HEK293T (cell line): ENCODE results near the gene PRAMEF12.

ENCODE experiments used
- CTCF ChIA-PET: fragments of 350-600 bp; formaldehyde crosslinking; extraction: SDS; loops from one replicate; lab custom pipeline; 2021; ENCODE audit warnings: antibody characterized with exemption, inconsistent platforms; lab: Yijun Ruan, JAX
- POLR2A ChIA-PET: fragments of 350-600 bp; formaldehyde crosslinking; extraction: SDS; loops from one replicate; lab custom pipeline; 2020; ENCODE audit warnings: antibody characterized with exemption, inconsistent platforms; lab: Yijun Ruan, JAX
- DNase-seq: peaks from one replicate; pipeline ENCODE4 v3.0.0; 2012; ENCODE audit warnings: mixed read lengths; ENCODE audit errors: extremely low spot score
- ARNT ChIP-seq: fragments of 450-650 bp; IDR thresholded peaks from 2 replicates; pipeline ENCODE4 v1.6.1; 2017; ENCODE audit warnings: mild to moderate bottlenecking
- BHLHE40 ChIP-seq: fragments of 450-650 bp; IDR thresholded peaks from 2 replicates; pipeline ENCODE4 v1.6.1; 2016; ENCODE audit warnings: mild to moderate bottlenecking, moderate library complexity, borderline replicate concordance
- CTBP1 ChIP-seq: fragments of 450-650 bp; IDR thresholded peaks from 2 replicates; pipeline ENCODE4 v1.6.1; 2016; ENCODE audit warnings: borderline replicate concordance
- ELF4 ChIP-seq: fragments of 450-650 bp; IDR thresholded peaks from 2 replicates; pipeline ENCODE4 v1.6.1; 2017; ENCODE audit warnings: antibody characterized with exemption
- FOXA1 ChIP-seq: fragments of 450-650 bp; IDR thresholded peaks from 2 replicates; pipeline ENCODE4 v1.6.1; 2016; ENCODE audit warnings: mild to moderate bottlenecking
- FOXK2 ChIP-seq: fragments of 450-650 bp; IDR thresholded peaks from 2 replicates; pipeline ENCODE4 v1.6.1; 2016; ENCODE audit warnings: mild to moderate bottlenecking
- FOXM1 ChIP-seq: fragments of 450-650 bp; IDR thresholded peaks from 2 replicates; pipeline ENCODE4 v1.6.1; 2017; ENCODE audit warnings: mild to moderate bottlenecking, borderline replicate concordance
- HDGF ChIP-seq: fragments of 450-650 bp; IDR thresholded peaks from 2 replicates; pipeline ENCODE4 v1.6.1; 2017; ENCODE audit warnings: antibody characterized with exemption, borderline replicate concordance
- L3MBTL2 ChIP-seq: fragments of 450-650 bp; conservative IDR thresholded peaks from 2 replicates; pipeline ENCODE4 v1.6.1; 2016; ENCODE audit warnings: mild to moderate bottlenecking
- LEF1 ChIP-seq: fragments of 450-650 bp; IDR thresholded peaks from 2 replicates; pipeline ENCODE4 v1.6.1; 2017; ENCODE audit warnings: mild to moderate bottlenecking, borderline replicate concordance
- NFRKB ChIP-seq: fragments of 450-650 bp; IDR thresholded peaks from 2 replicates; pipeline ENCODE4 v1.6.1; 2016; ENCODE audit warnings: mild to moderate bottlenecking, moderate library complexity
- PKNOX1 ChIP-seq: fragments of 450-650 bp; IDR thresholded peaks from 2 replicates; pipeline ENCODE4 v1.6.1; 2016
- SP1 ChIP-seq: fragments of 450-650 bp; IDR thresholded peaks from 2 replicates; pipeline ENCODE4 v1.6.1; 2017
- SUZ12 ChIP-seq: fragments of 450-650 bp; IDR thresholded peaks from 2 replicates; pipeline ENCODE4 v1.6.1; 2016; ENCODE audit warnings: mild to moderate bottlenecking
- TARDBP ChIP-seq: fragments of 450-650 bp; IDR thresholded peaks from 2 replicates; pipeline ENCODE4 v1.6.1; 2016
- ZNF384 ChIP-seq: fragments of 450-650 bp; IDR thresholded peaks from 2 replicates; pipeline ENCODE4 v1.6.1; 2016

PRAMEF12 gene

DNA sequence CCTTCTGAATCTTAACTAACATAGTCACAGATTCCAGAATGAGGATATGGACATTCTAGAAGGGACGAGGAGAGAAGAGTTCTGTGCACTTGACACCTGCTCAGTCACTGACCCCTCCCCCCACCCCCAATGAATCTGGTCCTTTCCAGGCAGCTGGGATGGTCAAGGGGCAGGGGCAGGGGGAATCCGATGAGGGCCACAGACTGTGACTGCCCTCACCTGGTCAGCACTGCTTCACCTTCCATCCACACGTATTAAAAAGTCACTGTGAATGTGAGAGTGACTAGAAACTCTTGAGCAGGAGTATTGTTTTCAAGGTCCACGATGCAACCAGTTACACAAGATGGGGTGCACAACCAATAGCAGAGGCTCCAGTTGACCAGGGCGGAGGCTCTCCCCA lies 9.5 kb upstream of the PRAMEF12 start:
- TF ChIP-seq SP1 = no peak
- ChIA-PET POLR2A (no interaction called here), CTCF (no interaction called here)
- no peak for DNase-seq

- TF ChIP-seq FOXA1 (no peak), ELF4 (no peak), ZNF384 (no peak)
- ChIA-PET CTCF (no interaction called here), POLR2A (no interaction called here)
- no peak for DNase-seq
Measured at GRCh38 chr1:12769031-12769430, 4.5 kb upstream of the PRAMEF12 start.

GRCh38 chr1:12769976-12770505 lies 3.5 kb upstream of the PRAMEF12 start:
- POLR2A ChIA-PET = no interaction called here
- no peak for DNase-seq
- CTCF ChIA-PET = no interaction called here
- TF ChIP-seq HDGF = no peak
- no peak for TF ChIP-seq SP1
- TF ChIP-seq TARDBP = no peak
- TF ChIP-seq ZNF384 = no peak
- no peak for TF ChIP-seq FOXM1
- no peak for TF ChIP-seq FOXA1
- no peak for TF ChIP-seq BHLHE40
- TF ChIP-seq NFRKB = no peak
- no peak for TF ChIP-seq PKNOX1
- TF ChIP-seq L3MBTL2 = no peak
- TF ChIP-seq SUZ12 = no peak
- TF ChIP-seq CTBP1 = no peak
- no peak for TF ChIP-seq LEF1
- TF ChIP-seq ELF4 = no peak
- TF ChIP-seq ARNT = no peak
- no peak for TF ChIP-seq FOXK2

- POLR2A ChIA-PET = no interaction called here
- no peak for DNase-seq
- no peak for TF ChIP-seq LEF1
- TF ChIP-seq L3MBTL2 = no peak
- TF ChIP-seq ARNT = no peak
- TF ChIP-seq BHLHE40 = no peak
- TF ChIP-seq CTBP1 = no peak
- CTCF ChIA-PET = no interaction called here
Measured at GRCh38 chr1:12770620-12771019, 2.9 kb upstream of the PRAMEF12 start.

GRCh38 chr1:12771186-12771585 lies 2.4 kb upstream of the PRAMEF12 start:
- ChIA-PET CTCF (interaction anchor here (0.7 kb wide), 1 partner anchor 17 kb away, joined by 3 read pairs; no protein-coding TSS in a partner anchor), POLR2A (no interaction called here)
- no peak for DNase-seq
- TF ChIP-seq SP1 (no peak), NFRKB (no peak), L3MBTL2 (no peak), ZNF384 (no peak), HDGF (no peak), FOXK2 (no peak), FOXM1 (no peak), BHLHE40 (no peak), ELF4 (no peak)

GRCh38 chr1:12772520-12772919 lies 1.0 kb upstream of the PRAMEF12 start:
- CTCF ChIA-PET = no interaction called here
- POLR2A ChIA-PET = no interaction called here
- TF ChIP-seq HDGF (no peak), TARDBP (no peak), CTBP1 (no peak), ARNT (no peak), PKNOX1 (no peak), SUZ12 (no peak), L3MBTL2 (no peak), SP1 (no peak), FOXK2 (no peak), ZNF384 (no peak), ELF4 (no peak), FOXM1 (no peak), BHLHE40 (no peak), NFRKB (no peak), LEF1 (no peak), FOXA1 (no peak)
- DNase-seq = no peak

GRCh38 chr1:12774801-12775345 lies 1.3 kb downstream of the PRAMEF12 start:
- CTCF ChIA-PET = interaction anchor here (0.6 kb wide), 1 partner anchor 13 kb away, joined by 3 read pairs; no protein-coding TSS in a partner anchor
- POLR2A ChIA-PET = no interaction called here
- DNase-seq = no peak
- TF ChIP-seq ARNT (no peak), TARDBP (no peak), LEF1 (no peak), CTBP1 (no peak), ZNF384 (no peak), NFRKB (no peak), PKNOX1 (no peak), BHLHE40 (no peak), SP1 (no peak), HDGF (no peak), L3MBTL2 (no peak), SUZ12 (no peak)
